ENCODE results near the gene ZNF431.

DNA sequence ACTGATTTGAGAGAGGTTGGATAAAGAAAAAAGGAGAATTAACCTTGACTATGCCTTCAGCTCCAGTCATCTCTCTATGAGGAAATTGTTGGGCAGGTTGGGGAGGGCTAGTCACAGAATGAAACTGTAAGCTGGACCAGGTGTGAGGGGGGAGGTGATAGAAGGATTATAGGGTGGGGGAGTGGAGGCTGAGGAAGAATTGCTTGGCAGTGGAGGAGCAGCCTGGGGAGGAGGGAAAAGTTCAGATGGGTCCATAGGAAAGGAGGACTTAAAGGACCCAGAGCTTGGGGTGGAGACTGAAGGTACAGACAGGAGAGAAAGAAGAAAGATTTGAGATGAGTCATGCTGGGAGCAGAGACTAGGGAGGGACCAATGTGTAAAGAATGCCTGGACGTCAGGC lies 8.2 kb upstream of the ZNF431 start:
- TF ChIP-seq, protein P1, sequence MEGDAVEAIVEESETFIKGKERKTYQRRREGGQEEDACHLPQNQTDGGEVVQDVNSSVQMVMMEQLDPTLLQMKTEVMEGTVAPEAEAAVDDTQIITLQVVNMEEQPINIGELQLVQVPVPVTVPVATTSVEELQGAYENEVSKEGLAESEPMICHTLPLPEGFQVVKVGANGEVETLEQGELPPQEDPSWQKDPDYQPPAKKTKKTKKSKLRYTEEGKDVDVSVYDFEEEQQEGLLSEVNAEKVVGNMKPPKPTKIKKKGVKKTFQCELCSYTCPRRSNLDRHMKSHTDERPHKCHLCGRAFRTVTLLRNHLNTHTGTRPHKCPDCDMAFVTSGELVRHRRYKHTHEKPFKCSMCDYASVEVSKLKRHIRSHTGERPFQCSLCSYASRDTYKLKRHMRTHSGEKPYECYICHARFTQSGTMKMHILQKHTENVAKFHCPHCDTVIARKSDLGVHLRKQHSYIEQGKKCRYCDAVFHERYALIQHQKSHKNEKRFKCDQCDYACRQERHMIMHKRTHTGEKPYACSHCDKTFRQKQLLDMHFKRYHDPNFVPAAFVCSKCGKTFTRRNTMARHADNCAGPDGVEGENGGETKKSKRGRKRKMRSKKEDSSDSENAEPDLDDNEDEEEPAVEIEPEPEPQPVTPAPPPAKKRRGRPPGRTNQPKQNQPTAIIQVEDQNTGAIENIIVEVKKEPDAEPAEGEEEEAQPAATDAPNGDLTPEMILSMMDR (IDR thresholded peaks at IDR 0.05), result no peak
- TF ChIP-seq POLR2A (IDR thresholded peaks at IDR 0.05), result no peak
